ENCODE data around the gene PAH. TPM values are rescaled to one million over a fixed set of nuclear protein-coding genes. Genes with fewer than 3 reads are reported as not detected.

PAH gene
- total and polyA plus RNA-seq, 2 of the 4 experiments (the other 2 are of a cell fraction) = not detected

- DNase-seq = no peak
- H3K9me3 ChIP-seq (ENCODE audit: control insufficient read depth, insufficient read depth, low read length) = 0 out of 2 replicates have a peak, but pooled peaks cover 2% of the 10 kb centered on the region
- no peaks in the 10 kb centered on the region for H3K4me1 ChIP-seq (ENCODE audit: control insufficient read depth, insufficient read depth, low read length)
- H3K14ac ChIP-seq (replicated peaks; ENCODE audit: low read depth, low read length) = no peak overlapping the region
- H3K4ac ChIP-seq (ENCODE audit: low read depth, low read length) = no peak overlapping the region
- intact Hi-C loops (cut with micrococcal nuclease) (no loop called here), dilution Hi-C loops (cut with HindIII; ENCODE audit: low sequenced_read_pairs, unreplicated experiment) (no loop called here), in situ Hi-C loops (cut with MboI; ENCODE audit: low sequenced_read_pairs) (no loop called here)
- H2BK120ac ChIP-seq (ENCODE audit: low read depth, low read length) = no peak overlapping the region
- no peak overlapping the region for H3K27ac ChIP-seq (ENCODE audit: insufficient read depth, low read length)
- BruUV-seq (replicated peaks) = no TSS peak
- ChIA-PET CTCF (no interaction called here), POLR2A (ENCODE audit: unreplicated experiment) (no interaction called here)
- H4K8ac ChIP-seq (ENCODE audit: low read depth in 2 of 2, low read length in 2 of 2) = no peak overlapping the region
- H2BK20ac ChIP-seq (ENCODE audit: low read depth, low read length) = no peak overlapping the region
- no peak overlapping the region for H2AK5ac ChIP-seq (ENCODE audit: low read depth, low read length)
- no peak overlapping the region for H2BK15ac ChIP-seq (ENCODE audit: low read depth, low read length)
- no peak overlapping the region for H3K4me3 ChIP-seq (ENCODE audit: insufficient read depth, low read depth, low read length)
- no peak for TF ChIP-seq POLR2A (IDR thresholded peaks at IDR 0.05; ENCODE audit: low read depth, low read length)
- no peak for TF ChIP-seq RFX5 (IDR thresholded peaks at IDR 0.05; ENCODE audit: low read depth, low read length)
- TF ChIP-seq CHD1 (IDR thresholded peaks at IDR 0.05; ENCODE audit: low read depth, low read length) = no peak
- TF ChIP-seq FOS (IDR thresholded peaks at IDR 0.05; ENCODE audit: low read depth, low read length) = no peak
- no peak for ATAC-seq (ENCODE audit: low read depth)
- no peak overlapping the region for H3K23ac ChIP-seq (ENCODE audit: low read depth, low read length)
- H3K36me3 ChIP-seq (ENCODE audit: control insufficient read depth, insufficient read depth, low read length) = no peaks in the 10 kb centered on the region
- H3K4me2 ChIP-seq (ENCODE audit: low read depth, low read length) = no peak overlapping the region
- no peak overlapping the region for H3K56ac ChIP-seq (ENCODE audit: extremely low read depth, insufficient read depth, low read length)
- WGBS, 2 experiments (ENCODE audit: extremely low coverage in 2 of 2, insufficient read length in 1 of 2) = no CpG with 5 or more reads among the region's 1 CpG
- H2BK5ac ChIP-seq (ENCODE audit: low read depth, low read length, poor library complexity, severe bottlenecking) = no peak overlapping the region
- H3K79me1 ChIP-seq (ENCODE audit: low read depth in 1 of 2, low read length in 2 of 2) = no peaks in the 10 kb centered on the region
- H3K27me3 ChIP-seq (ENCODE audit: control insufficient read depth, insufficient read depth, low read length) = peaks cover 44% of the 10 kb centered on the region
- no peak overlapping the region for H2AFZ ChIP-seq (replicated peaks; ENCODE audit: low read length, poor library complexity)
- no peak overlapping the region for H4K5ac ChIP-seq (ENCODE audit: low read depth, low read length)
- no peak overlapping the region for H3K18ac ChIP-seq (ENCODE audit: low read depth, low read length)
- no peak overlapping the region for H3K9ac ChIP-seq (ENCODE audit: low read depth, low read length)
- no peaks in the 10 kb centered on the region for H4K20me1 ChIP-seq (ENCODE audit: insufficient read depth, low read length)
- no peak overlapping the region for H2AK9ac ChIP-seq (replicated peaks; ENCODE audit: low read depth, low read length, poor library complexity)
- no peaks in the 10 kb centered on the region for H3K9me1 ChIP-seq (ENCODE audit: insufficient read depth, low read length)
- no peak overlapping the region for H4K91ac ChIP-seq (ENCODE audit: insufficient read depth, low read depth, low read length)
Observed at GRCh38 chr12:102954134-102954533, 37.1 kb upstream of the PAH start.

Measured in IMR-90 (cell line).